NCI-H1694 treated with DMSO at 0.1 percent for 48 hours (cell line): ENCODE measurements around the gene TMEM8B.
"Not testable (repeated sequence)": the region's sequence is repeated elsewhere in the genome, so short reads cannot be mapped to it uniquely, and the experiment has no call there.

Source experiments
- DNase-seq: peaks from one replicate; lab custom pipeline; 2025; lab: John Stamatoyannopoulos, UW

TMEM8B gene

DNA sequence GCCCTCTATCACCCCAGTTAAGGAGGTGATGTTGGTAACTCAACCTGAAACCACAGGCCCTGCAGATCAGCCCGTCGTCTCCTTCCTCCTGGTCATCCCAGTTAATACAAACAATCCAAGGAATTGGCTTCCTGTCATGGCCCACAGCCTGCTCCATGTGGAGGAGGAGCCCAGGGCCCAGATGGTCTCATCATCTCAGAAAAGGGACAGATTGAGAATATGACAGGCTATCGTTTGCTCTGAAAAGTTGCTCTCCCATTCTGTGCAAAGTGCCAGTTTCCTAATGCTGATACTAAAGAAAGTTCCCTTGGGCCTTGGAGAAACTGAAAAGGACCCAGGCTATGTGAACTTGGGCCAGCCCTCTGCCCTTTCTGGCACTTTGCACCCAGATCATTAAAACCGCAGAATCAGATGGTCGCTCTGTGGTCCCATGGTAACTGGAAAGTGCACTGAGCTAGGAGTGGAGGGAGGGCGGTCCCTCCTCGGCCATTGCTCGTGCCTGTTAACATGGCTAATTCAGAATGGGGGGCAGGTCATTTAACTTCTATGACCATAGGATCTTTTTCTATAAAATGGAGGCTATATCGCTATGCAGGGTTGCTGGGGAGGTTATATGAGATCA, 79.6 kb downstream of the TMEM8B start:
- peak; percentile 53 for DNase-seq

DNA sequence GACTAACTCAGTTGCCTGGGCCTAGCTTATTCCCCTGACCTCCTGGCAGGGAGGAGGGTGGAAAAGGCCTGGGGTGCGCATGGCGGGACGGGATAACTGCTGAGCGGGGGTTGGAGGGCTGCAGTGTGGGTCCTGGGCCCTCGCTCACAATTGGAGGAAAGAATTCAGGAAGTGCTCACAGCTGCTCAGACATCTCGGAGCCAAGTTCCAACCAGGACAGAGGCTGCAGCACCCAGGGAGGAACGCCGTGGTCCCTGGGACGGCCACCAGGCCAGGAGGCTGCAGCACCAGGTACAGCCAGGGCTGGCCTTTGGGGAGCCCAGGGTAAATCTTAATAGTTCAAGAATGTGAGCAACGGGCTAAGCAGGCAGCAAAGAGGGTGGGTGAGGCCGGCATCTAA, 80.2 kb downstream of the TMEM8B start, which contains the start of gene SPAAR:
Gene SPAAR, plus strand, starts transcription at position 217 of the 400 bp plus-strand sequence. CDS start 974 bp downstream, outside the sequence.
- DNase-seq, result no peak

DNA sequence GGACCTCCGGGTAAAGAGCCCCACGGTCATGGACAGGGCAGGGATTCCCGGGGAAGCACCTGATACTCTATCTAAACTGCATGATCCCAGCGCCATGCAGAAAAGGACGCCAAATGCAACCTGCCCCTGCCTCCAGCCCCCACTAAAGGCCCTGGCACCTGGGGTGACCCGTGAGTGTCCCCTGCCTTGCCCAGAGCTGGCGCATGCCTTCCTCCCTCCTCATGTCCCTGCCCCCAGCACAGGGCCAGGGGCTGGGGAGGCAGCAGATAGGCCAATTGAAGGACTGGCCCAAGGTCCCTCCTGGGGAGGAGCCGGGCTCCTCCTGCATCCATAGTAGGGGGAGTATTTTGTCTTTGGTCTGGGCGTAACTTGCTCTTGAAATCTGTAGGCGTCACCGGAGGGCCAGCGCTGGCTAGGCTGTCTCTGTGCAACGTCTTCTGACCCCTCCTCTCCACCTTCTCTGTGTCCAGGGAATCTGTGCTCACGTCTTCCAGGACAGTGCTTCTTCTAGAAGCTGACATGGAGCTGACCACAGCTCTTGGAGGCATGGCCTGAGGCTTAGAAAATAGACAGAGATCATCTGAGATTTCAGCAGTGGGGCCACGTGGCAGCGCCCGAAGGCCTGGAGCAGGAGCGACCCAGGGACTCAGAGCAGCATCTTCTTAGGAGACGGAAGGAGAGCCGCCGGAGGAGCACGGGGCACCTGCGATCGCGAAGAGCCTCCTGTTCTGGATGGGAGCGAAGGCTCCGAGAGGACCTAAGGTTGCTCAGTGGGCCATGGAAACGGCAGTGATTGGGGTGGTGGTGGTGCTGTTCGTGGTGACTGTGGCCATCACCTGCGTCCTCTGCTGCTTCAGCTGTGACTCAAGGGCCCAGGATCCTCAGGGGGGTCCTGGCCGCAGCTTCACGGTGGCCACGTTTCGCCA, 80.9 kb downstream of the TMEM8B start:
- DNase-seq, result no peak

- peak; percentile 79 for DNase-seq
These were observed 81.8 kb downstream of the TMEM8B start for GRCh38 chr9:35910613-35911359.

DNA sequence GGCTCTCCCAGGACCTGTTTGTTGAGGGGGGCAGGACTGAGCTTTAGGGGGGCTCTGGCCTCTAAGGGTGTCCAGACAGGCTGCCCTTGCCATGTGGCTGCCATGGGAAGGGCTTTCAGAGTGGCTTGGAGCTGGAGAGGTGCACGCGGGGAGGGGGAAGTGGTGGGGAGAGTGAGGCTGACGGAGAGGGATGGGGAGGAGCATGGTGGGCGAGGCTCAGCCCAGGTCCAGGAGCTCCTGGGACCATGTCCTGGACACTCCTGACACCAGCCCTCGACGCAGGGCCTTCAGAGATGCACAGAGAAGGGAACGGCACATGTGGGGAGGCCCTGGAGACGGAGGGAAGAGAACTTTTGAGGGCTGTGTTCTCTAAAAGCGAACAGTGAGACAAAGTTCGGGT, 82.7 kb downstream of the TMEM8B start:
- DNase-seq, result no peak

GRCh38 chr9:35912791-35913400, 83.9 kb downstream of the TMEM8B start:
- DNase-seq, result no peak

GRCh38 chr9:35913429-35913828, 84.4 kb downstream of the TMEM8B start:
- DNase-seq, result not testable (repeated sequence)

DNA sequence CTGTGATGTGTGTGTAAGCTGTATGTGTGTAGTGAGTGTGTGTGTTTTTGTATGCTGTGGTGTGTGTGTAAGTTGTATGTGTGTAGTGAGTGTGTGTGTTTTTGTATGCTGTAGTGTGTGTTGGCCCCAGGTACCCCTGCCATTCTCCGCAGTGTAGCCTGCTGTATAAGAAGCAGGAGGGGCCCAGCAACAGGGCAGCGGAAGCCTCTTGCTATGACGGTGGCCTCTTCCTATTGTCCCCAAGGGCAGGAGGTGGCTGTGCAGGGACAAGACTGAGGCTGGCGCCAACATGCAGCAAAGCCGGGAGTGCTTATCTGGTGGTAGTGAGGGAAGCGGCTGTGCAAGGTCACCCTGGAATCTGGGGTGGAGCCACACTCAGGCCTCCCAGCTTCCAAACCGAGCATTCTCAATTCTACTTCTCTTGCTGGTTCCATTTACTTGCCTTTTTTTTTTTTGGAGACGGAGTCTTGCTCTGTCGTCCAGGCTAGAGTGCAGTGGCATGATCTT, 85.3 kb downstream of the TMEM8B start:
- no peak for DNase-seq
